ENCODE data around the gene LHX2. TPM values are rescaled to one million over a fixed set of nuclear protein-coding genes. Genes with fewer than 3 reads are reported as not detected.

The LHX2 gene
- total RNA-seq, 1 donor from 2014 or later = not detected

DNA sequence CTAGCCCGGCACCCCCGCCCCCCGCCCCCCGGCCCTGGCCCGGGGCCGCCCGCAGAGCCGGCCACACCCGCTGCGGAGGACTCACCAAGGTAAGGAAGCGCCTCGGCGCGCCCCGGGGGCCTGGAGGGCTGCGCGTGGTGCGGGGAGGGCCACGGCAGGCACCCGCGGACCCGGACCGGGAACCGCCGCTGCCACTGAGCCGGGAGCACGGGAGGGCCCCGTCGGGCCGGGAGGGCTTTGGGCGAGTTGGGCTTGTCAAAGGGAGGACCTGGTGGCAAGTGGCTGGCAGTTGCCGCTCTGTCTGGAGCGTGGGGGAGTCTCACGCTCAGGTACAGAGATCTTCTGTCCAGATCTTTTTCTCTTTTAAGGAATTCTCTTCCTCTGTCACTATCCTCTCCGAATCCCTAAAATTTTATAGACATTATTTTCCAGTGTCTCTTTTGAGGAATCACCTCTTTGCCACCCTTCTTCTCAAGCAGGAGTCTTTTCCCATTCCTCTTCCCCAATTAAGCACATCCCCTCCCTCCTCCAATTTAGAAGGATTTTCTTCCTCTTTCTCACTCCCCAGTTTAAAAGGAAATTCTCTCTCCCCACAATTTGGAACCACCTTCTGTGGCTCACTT is 11.3 kb upstream of the LHX2 start:
- no peak overlapping the region for H3K4me3 ChIP-seq (ENCODE audit: low read depth, low read length)
- no peak for DNase-seq (ENCODE audit: low read depth)
- TF ChIP-seq, protein P1, sequence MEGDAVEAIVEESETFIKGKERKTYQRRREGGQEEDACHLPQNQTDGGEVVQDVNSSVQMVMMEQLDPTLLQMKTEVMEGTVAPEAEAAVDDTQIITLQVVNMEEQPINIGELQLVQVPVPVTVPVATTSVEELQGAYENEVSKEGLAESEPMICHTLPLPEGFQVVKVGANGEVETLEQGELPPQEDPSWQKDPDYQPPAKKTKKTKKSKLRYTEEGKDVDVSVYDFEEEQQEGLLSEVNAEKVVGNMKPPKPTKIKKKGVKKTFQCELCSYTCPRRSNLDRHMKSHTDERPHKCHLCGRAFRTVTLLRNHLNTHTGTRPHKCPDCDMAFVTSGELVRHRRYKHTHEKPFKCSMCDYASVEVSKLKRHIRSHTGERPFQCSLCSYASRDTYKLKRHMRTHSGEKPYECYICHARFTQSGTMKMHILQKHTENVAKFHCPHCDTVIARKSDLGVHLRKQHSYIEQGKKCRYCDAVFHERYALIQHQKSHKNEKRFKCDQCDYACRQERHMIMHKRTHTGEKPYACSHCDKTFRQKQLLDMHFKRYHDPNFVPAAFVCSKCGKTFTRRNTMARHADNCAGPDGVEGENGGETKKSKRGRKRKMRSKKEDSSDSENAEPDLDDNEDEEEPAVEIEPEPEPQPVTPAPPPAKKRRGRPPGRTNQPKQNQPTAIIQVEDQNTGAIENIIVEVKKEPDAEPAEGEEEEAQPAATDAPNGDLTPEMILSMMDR (conservative IDR thresholded peaks at IDR 0.05; ENCODE audit: low read depth, low read length) = no peak

DNA sequence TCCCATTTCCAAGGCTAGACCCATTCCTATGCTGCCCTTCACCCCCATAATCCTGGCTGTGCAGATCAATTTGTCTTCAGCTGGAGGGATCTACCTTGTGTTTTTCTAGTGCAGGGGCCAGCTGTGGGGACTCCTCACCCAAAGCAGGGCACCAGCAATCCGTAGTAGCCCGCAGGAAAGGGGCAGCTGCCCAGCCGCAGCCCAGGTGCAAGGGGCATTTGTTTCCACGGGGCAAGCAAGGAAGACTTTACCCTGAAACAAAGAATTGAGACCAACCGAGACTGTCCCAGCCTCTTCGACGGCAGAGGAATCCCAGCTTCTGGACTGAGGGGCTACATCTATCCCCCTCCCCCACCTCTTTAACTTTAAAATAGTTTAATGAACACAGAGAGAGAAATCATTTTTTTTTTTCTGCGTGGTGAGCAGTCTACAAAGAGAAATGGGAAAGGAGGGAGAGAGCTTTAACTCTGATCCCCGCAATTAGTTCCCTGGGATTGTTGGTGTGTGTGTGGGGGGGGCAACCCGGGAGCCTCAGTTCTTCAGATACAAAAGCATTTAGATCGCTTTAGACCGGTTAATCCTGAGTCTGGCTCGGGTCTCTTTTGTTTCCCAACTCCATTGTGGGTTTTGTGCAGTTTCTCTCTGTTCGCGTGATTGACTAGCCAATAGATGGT is 10.6 kb upstream of the LHX2 start:
- no peak for DNase-seq (ENCODE audit: low read depth)
- TF ChIP-seq, protein P1 (conservative IDR thresholded peaks at IDR 0.05; ENCODE audit: low read depth, low read length) = no peak
- H3K4me3 ChIP-seq (ENCODE audit: low read depth, low read length) = no peak overlapping the region

DNA sequence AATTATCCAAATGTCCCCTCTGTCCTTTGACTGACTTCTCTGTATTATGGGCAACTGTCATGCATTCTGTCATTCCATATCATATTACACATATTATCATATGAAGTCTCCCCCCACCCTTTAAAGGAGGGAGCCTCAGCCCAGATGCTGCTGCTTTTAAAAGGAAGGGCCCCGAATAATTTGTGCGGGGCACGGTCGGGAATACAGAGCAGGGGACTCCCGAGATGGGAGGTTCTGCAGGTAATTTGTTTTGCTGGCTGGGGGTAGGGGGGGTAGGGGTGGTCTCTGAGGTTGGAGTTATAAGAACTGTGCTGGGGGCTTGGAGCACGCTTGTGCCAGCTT is 10.1 kb upstream of the LHX2 start:
- DNase-seq (ENCODE audit: low read depth) = no peak
- TF ChIP-seq, protein P1 (conservative IDR thresholded peaks at IDR 0.05; ENCODE audit: low read depth, low read length) = no peak
- H3K4me3 ChIP-seq (ENCODE audit: low read depth, low read length) = no peak overlapping the region

DNA sequence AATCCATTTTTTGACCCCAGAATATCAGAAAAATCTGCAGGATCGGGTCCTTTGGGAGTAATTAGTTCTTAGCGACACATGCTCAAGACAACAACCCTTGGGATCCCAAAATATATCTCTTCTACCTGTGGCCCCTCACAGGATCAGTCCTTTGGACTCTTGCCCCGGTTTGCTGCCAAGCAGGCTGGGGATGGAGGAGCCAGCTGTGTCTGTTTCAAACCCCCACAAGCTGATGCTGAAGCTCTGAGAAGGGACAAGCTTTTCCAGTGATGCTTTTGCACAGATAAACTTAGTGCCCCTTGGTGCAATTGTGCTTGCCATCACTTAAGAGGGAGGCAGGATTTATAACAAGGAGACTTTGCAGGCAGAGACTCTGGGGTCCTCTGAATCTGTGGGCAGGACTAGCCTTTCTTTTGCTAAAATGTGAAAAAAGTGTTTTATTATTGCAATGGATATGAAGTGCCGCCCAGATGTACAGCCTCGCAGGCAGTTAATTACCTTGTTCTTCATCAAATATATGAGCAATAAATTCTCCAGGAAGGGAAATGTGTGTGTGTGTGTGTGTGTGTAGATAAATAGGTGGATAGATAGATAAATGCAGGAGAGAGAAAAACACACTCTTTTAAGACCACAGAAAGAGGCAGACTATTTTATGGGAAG is 9.6 kb upstream of the LHX2 start:
- TF ChIP-seq, protein P1 (conservative IDR thresholded peaks at IDR 0.05; ENCODE audit: low read depth, low read length) = no peak
- H3K4me3 ChIP-seq (ENCODE audit: low read depth, low read length) = no peak overlapping the region

DNA sequence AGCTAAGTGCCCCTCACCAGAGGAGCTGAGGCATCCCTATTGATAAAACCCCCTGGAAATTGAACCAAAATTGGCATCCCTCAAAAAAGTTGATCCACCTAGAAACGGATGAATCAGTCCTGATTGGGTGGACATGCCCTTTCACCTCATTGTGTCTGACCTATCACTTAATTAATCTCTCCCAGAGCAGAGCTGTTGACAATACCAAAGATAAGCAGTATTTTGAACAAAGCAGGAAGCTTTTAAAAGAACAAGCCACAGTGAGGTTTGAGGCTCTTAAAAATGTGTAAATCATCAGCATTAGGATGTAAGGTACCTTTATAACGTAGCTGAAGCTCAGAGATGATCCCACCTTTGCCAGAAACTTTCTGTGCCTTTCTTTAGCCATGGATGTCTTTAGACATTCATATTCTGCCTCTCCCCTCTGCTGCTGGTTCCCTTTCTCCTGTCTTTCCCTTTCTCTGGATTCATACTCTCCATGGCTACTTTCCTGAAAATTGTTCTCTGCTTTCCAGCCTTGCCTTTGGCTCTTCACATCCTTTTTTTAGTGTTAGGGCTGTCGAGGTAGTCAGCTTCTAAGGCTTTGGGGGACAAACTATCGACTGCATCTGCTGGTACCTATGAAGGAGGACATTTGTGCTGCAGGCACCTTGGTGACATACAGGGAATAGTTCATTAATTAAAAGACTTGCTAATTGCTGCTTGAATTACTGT is 7.8 kb upstream of the LHX2 start:
- TF ChIP-seq, protein P1 (conservative IDR thresholded peaks at IDR 0.05; ENCODE audit: low read depth, low read length) = no peak
- DNase-seq (ENCODE audit: low read depth) = no peak
- H3K4me3 ChIP-seq (ENCODE audit: low read depth, low read length) = no peak overlapping the region

More for the DNA sequence above, 9.6 kb upstream of the LHX2 start:
- DNase-seq (ENCODE audit: low read depth) = no peak

DNA sequence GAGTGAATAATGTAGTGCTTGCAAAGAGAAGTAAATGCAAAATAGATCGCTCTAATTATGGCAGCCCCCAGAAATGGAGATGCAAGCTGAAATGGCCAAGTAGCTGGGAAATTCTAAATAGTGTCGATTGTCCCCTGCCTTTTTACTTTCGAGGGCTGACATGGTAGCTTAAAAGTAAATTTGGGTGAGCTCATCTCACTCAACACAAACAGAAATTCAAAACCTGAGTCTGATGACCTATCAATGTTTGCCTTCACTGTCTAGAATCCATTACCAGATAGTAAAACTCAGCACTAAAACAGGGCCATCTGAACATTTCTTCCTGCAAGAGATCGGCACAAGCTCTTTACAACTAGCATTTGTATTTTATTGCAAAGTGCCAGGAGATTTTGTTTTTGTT is 7.0 kb upstream of the LHX2 start:
- TF ChIP-seq, protein P1 (conservative IDR thresholded peaks at IDR 0.05; ENCODE audit: low read depth, low read length) = no peak
- DNase-seq (ENCODE audit: low read depth) = no peak
- no peak overlapping the region for H3K4me3 ChIP-seq (ENCODE audit: low read depth, low read length)
